HG03097 (cell line): ENCODE results near the gene TUBGCP4.

Experiments
- ATAC-seq: cut with Tn5 transposase; IDR thresholded peaks from one replicate; pipeline ENCODE4 v1.9.1; 2021; ENCODE audit not compliant: unreplicated experiment, low FRiP score

TUBGCP4 gene

GRCh38 chr15:43403616-43404015, 32.7 kb downstream of the TUBGCP4 start:
- no peak for ATAC-seq

- no peak for ATAC-seq
Observed at GRCh38 chr15:43404130-43404529, 33.2 kb downstream of the TUBGCP4 start.

- ATAC-seq, result no peak
Observed at GRCh38 chr15:43406189-43406588, 35.3 kb downstream of the TUBGCP4 start.

GRCh38 chr15:43406808-43407207, 35.9 kb downstream of the TUBGCP4 start:
- ATAC-seq, result no peak

GRCh38 chr15:43408789-43409188, 37.9 kb downstream of the TUBGCP4 start:
- ATAC-seq, result no peak

- ATAC-seq, result no peak
Observed at GRCh38 chr15:43410572-43411214, 39.8 kb downstream of the TUBGCP4 start.

GRCh38 chr15:43412096-43412495, 41.2 kb downstream of the TUBGCP4 start:
- ATAC-seq, result no peak

- ATAC-seq, result no peak
Observed at GRCh38 chr15:43414196-43414595, 43.3 kb downstream of the TUBGCP4 start.

GRCh38 chr15:43420435-43420834, 49.5 kb downstream of the TUBGCP4 start:
- ATAC-seq, result no peak

- ATAC-seq, result no peak
Observed at GRCh38 chr15:43420876-43421275, 50.0 kb downstream of the TUBGCP4 start.

GRCh38 chr15:43423793-43424192, 52.9 kb downstream of the TUBGCP4 start:
- ATAC-seq, result no peak

GRCh38 chr15:43429687-43430086, 58.8 kb downstream of the TUBGCP4 start:
- no peak for ATAC-seq

- no peak for ATAC-seq
Observed at GRCh38 chr15:43433165-43433564, 62.3 kb downstream of the TUBGCP4 start.

GRCh38 chr15:43433661-43434303, 62.9 kb downstream of the TUBGCP4 start:
- no peak for ATAC-seq

GRCh38 chr15:43434446-43434845, 63.5 kb downstream of the TUBGCP4 start:
- no peak for ATAC-seq

GRCh38 chr15:43436395-43436794, 65.5 kb downstream of the TUBGCP4 start:
- ATAC-seq, result no peak

GRCh38 chr15:43439268-43439667, 68.4 kb downstream of the TUBGCP4 start:
- no peak for ATAC-seq

GRCh38 chr15:43440721-43441281, 69.9 kb downstream of the TUBGCP4 start:
- no peak for ATAC-seq

- no peak for ATAC-seq
Observed at GRCh38 chr15:43441316-43441715, 70.4 kb downstream of the TUBGCP4 start.

- ATAC-seq, result no peak
Observed at GRCh38 chr15:43446344-43446743, 75.4 kb downstream of the TUBGCP4 start.

GRCh38 chr15:43449981-43450380, 79.1 kb downstream of the TUBGCP4 start:
- no peak for ATAC-seq
